Renal cortex interstitium (tissue), 11 donors: ENCODE data around the gene NELFA. TPM values are rescaled to one million over a fixed set of nuclear protein-coding genes. Genes with fewer than 3 reads are reported as not detected.

ENCODE experiments used
- DNase-seq, 11 donors: peaks; one replicate each; pipeline ENCODE4 v3.0.0-alpha.2; 2013; ENCODE audit warnings: low read depth in 9 of 11, low spot score in 4 of 11; ENCODE audit errors: extremely low read depth in 1 of 11
- polyA plus RNA-seq, 3 donors: library from polyadenylated mRNA; unstranded; fragments of 120-200 nt; gene quantifications; one replicate each; pipeline ENCODE4 v1.2.1, GENCODE V29; 2013; ENCODE audit not compliant: insufficient read length in 3 of 3

NELFA gene
- polyA plus RNA-seq, 3 donors, result 27.3 to 47.6 (median 38.4) TPM

DNA sequence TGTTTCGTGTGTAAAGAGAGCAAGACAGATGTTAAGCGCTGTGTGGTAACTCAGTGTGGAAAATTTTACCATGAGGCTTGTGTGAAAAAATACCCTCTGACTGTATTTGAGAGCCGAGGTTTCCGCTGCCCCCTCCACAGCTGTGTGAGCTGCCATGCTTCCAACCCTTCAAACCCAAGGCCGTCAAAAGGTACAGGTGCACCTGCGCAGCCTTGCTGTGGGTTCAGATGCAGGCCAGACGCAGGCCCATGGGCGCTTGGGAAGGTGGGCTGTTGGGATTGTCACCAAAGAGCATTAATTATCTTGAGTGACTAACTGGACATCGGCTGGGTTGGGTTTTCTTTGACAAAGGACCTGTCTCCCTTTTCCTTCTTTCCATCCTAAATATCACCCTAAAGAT lies 55.4 kb downstream of the NELFA start:
- DNase-seq, result no peak

DNA sequence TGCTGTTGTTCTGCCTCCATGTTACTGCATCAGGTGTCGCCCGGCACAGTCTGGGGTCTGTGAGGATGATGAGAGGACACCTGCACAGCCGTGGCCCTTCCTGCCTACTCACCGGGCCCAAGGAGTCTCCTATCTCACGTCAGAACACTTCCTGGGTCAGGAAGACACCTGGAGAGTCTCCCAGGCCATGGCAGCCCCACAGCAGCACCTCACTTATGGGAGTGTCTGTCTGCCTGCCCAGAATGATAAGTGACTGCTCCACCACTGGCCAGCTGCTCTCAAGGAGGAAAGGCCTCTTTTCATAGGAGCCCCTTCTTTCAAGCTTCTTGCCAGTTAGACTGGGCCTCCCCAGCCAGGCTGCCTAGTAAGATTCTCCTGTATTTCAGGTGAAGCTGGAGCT lies 56.1 kb downstream of the NELFA start:
- DNase-seq, result no peak

DNA sequence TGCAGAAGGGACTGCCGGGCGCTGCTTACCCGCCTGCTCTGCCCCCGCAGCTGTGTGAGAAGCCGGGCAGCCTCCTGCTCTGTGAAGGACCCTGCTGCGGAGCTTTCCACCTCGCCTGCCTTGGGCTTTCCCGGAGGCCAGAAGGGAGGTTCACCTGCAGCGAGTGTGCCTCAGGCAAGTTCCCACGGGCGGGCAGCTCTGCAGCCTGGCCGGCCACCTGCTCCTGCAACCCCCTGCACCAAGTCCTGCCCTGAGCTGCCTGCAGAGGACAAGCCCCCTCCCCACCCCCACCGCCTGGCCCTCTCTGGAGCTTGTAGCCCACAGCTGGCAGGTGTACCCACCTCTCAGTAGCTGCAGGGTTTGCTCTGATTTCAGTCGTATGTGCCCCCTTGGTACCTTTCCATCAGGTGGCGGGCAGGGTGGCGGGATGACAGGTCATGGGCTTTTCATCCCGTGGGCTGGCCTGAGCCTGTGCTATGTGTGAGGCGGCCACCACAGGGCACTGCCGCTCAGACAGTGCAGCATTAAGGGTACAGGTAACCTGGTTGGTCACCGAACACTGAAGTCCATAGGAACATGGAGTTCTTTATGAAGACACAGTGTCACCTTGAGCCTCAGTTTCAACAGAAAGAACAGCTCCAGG lies 56.6 kb downstream of the NELFA start:
- no peak for DNase-seq

DNA sequence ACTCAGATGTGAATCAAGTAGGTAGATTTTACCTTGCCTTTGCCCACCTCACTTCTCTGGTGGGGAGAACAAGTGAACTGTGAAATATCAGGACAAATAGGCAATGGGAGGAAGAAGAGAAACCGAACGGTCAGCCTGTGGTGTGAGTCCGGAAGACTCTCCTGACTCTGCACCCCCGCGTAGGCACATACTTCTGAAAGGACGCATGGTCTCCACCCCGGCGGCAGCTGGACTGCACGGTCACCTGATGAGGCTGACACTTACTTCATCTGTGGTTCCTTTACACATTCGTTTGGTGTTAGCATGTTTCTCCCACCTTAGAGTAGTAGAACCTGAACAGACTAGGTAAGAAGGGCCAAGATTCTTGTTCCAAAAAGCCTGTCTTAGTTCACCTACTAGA lies 58.4 kb downstream of the NELFA start:
- DNase-seq, result no peak

DNA sequence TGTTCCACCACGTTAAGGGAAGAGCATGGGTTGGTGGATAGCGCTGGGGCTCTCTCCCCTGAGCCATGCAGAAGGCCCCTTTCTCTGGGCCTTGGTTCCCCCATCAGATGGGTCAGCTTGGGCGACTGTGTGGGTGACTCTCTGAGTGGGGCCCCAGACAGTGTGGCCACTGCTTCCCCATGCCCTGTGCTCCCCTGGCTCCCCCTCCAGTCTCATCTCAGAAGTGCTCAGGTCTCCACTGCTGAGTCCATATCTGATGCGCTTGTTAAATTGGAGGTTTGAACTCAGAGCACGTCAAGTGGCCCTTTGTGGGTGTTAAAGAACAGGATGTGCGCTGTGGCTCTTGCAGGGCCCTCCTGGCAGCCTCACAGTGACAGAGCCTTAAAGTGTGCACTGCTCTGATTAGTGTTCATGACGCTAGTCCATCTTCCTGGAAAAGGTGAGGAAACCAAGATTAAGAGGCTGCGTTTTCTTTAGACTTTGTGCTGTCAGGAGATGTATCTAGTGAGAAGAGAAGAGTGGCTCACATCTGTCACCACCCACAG lies 59.8 kb downstream of the NELFA start:
- DNase-seq, result no peak

DNA sequence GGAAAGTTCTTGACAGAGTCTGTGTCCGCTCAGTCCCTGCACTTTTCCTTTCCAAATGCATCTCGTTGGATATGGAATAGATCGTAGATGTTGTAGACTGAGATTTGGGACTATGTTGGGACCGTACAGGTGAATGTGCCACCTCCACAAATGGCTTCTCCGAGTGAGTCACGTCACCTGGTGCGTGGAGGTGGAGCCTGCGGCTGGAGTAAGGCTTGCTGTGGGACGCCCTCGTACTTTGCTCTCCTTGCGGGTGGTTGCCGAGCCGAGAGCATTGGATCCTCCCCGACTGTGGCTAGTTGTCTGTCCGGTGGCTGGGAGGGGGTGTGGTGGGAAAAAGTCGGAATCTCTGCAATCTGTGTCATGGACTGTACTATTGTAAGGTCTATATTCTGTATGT lies 60.5 kb downstream of the NELFA start:
- DNase-seq, result no peak

DNA sequence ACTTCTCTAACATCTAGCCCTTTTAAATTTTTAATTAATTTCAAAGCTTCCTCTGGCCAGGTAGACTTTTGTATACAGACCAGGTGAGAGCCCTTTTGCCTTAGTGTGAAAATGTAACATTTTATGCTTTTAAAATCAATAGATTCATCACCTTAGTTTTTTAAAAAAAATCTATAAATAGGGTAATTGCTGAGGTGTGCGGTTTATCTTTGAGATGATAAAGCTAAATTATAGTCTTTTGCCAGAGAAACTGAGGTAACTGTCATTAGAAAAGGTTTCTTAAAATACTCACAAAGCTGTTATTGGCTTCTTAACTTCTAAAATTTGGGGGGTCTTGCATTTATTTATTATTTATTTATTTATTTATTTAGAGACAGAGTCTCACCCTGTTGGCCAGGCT lies 62.9 kb downstream of the NELFA start:
- DNase-seq, result no peak

DNA sequence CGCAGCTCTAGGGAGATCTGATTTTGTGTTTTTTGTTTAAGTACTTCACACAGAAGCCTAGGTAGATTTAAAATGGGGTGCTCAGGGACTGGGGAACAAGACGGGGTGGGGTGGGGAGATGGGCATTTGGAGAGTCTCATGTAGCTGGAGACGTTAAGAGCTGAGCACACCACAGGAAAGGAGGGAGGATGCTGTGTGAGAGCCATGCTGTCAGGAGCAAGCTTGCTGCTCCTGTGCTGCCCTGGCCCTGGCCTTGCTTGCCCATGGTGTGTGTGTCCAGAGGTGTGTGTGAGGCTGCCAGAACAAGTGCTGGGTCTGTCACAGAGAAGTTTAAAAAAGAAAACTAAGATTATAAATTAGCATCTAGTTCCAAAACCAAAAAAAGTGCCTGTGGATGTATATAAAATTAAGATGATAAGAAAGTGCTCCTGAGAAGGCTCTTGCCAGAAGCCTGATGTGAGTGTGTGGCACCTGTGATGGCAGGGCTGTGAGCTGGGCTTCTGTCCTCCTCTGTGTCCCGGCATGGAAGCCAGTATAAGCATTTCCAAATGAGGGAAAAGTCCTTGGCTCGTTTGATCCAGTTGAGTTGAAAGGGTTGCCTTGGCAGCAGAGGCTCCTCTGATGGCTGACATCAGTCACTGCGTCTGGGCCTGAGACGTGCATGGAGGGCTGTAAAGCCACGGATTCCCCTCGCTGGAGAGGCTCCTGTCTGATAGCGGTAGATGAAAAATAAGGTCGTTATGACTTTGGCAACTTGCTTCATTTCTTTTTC lies 63.5 kb downstream of the NELFA start:
- peak in 1 of 11 donors; percentile 12 for DNase-seq

DNA sequence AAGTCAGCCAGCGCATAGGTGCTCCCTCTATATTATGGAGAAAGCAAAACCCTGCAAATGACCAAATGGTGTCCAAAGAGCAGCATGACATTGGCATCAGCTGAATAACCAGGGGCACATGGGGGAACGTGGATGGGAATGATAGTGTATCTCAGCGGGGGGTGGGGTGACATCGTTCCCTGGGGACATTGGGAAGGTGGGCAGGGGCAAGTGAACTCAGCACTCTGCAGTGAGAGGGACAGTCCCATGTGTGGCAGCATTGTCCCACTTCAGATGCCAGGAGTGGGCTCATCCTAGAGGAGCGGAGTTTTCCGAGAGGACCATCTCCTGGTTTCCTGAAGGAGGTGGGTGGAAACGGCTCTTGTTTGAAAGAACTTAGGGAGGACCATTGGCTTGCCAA lies 64.8 kb downstream of the NELFA start:
- DNase-seq, result no peak

DNA sequence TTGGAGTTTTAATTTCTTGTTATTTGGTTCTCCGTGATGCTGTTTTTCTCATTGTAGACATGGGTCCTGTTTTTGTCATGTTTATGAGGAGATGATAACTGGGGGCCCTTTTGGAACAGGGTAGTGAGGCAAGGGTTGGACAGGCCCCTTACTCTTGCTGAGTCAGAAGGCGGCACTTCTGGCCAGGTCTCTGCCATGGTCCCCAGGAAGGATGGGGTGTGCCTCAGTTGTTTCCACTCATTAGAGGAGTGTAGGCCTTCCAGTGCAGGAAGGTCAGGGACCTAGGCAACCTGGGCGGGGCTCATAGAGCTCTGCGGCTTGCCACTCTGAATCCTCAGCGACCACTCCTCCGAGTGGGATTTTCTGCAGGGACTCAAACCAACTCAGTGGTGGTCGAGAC lies 68.2 kb downstream of the NELFA start:
- DNase-seq, result no peak

DNA sequence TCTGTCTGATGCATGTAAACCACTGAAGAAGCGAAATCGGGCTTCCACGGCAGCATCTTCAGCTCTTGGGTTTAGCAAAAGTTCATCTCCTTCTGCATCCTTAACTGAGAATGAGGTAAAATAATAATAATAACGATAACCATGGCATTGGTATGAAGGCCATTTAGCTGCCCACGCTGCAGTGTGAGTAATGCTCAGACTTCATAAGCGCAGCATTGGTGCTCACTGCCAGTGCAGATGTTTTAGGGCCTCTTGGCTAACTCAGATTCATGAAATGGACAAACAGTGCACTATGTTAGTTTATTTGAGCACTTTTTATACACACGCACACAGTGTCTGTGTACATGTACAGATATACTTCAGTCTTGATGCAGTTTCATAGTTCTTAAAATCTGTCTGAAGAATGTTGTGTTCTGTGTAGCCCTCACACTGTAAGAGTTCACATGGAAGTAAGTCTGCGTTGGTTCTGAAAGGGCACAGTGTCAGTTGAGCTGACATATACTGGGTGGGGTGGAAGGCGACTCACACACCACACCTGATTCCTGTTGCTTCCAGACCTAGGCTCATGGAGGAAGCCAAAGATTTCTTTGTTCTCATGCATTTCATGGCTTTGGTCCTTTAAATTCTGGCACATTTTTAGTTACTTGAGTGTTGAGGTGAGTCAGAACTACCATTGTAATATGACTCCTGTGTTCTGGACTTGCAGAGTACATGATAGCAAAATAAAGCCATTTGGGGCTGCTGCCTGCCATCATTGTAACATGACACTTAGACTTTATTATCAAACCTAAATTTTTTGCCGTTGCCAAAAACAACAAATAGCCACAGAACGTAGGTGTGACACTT lies 68.9 kb downstream of the NELFA start:
- no peak for DNase-seq

DNA sequence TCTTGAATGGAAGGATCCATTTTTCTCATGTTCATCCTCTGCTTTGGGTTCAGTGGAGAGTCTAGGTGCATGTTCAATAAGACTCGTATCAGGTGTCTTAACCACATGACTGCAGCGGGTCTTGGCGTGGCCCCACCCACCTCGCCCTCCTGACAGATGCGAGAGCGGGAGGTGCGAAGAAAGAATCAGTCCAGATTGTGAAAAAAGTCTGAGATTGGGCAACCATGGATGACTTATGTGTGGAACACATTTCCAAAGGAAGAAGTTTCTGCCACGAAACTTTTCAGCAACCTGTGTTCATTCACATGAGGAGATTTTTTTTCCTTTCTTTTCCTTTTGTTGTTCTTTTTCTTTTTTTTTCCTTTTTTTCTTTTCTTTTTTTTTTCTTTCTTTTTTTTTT lies 70.7 kb downstream of the NELFA start:
- DNase-seq, result no peak

DNA sequence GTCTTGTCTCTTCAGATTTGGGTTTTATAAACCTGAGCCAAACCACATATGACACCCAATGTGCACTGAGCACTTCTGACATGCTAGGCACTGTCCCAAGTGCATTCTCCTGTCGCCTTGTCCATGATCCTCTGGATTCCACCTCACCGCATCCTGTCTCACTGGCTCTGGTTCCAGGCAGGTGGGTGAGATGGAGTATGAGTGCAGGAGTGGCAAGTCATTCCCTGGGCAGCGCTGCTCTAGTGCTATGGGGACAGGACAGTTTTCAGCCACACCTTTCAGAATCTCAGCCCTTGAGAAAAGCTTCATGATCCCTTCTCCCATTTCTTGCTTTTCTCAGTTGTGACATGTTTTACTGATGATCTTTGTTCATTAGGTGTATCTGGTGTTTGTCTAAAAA lies 71.2 kb downstream of the NELFA start:
- DNase-seq, result no peak

DNA sequence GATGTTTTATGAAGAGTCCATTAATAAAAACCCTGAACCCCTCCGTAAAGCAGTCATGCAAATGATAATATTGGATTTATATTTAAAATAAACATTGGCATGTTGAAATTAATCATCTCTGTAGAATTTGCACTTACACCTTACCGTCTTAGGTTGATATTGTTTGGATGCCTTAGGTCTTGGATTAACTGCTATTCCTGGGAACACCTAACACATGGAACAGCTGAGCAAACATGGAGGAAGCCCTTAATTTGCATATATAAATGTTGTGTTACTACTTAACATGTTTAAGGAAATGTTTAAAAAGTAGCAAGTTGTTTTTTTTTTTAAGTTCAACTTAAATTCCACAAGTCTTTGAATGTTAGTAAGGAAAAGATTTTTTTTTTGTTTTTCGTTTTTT lies 75.1 kb downstream of the NELFA start:
- DNase-seq, result no peak

DNA sequence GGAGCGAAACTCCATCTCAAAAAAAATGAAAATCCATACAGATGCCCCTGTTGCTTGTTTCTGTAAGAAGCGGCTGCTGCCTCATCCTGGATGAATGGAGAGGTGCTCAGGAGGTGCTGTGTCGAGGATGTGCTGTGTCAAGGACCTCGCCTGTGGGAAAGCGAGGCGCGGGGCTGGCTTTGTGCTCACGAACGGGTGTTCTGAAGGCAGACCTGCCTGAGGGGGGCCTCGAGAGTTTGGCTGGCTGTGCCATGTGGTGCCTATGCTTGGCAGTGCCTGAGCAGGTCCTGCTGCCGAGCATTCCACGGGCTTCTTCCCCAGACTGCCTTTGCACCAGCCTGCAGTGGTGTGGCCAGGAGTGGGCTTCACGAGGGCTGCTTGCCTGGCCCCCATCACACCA lies 76.0 kb downstream of the NELFA start:
- DNase-seq, result no peak

Other genes with a start within 250 kb of the NELFA start
- gene FGFR3, start 215.7 kb downstream of the NELFA start, polyA plus RNA-seq, result 100 to 1,000 TPM in 1 of 3 donors, 10 to 100 TPM in 2; 67.4 to 139 (median 98.6) TPM
- 10 to 100 TPM; 21.5 to 28.7 (median 25.7) TPM for gene LETM1, start 152.8 kb downstream of the NELFA start, polyA plus RNA-seq
- gene NSD2, start 137.6 kb downstream of the NELFA start, polyA plus RNA-seq, result 10 to 100 TPM; 80.1 to 85.2 (median 81.7) TPM
- 1 to 10 TPM; 5.8 to 8.1 (median 6.2) TPM for gene NAT8L, start 50.4 kb upstream of the NELFA start, polyA plus RNA-seq
- 10 to 100 TPM; 20.0 to 22.6 (median 20.3) TPM for gene HAUS3, start 233.1 kb upstream of the NELFA start, polyA plus RNA-seq
- gene POLN, start 233.1 kb upstream of the NELFA start, polyA plus RNA-seq, result 1 to 10 TPM; 2.9 to 5.0 (median 3.1) TPM